Skin epidermis (tissue), 12 donors: ENCODE data around the gene P3H2.
A peak's percentile ranks its signal among the peaks of the same experiment; 100 is the strongest.

ENCODE experiments used
- H3K27ac ChIP-seq, 21 experiments: fragments of 200-600 bp; sonication (generic) in 11 of 21; one replicate each; pipeline ENCODE4 v1.5.0; 2020; ENCODE audit warnings: mild to moderate bottlenecking in 3 of 21, inconsistent platforms in 2 of 21, moderate library complexity in 2 of 21
- H3K4me3 ChIP-seq, 7 experiments: fragments of 200-600 bp; sonication (generic) in 2 of 7; one replicate each; pipeline ENCODE4 v1.5.0; 2020; ENCODE audit warnings: inconsistent platforms in 2 of 7, mild to moderate bottlenecking in 2 of 7, moderate library complexity in 1 of 7

The P3H2 gene

DNA sequence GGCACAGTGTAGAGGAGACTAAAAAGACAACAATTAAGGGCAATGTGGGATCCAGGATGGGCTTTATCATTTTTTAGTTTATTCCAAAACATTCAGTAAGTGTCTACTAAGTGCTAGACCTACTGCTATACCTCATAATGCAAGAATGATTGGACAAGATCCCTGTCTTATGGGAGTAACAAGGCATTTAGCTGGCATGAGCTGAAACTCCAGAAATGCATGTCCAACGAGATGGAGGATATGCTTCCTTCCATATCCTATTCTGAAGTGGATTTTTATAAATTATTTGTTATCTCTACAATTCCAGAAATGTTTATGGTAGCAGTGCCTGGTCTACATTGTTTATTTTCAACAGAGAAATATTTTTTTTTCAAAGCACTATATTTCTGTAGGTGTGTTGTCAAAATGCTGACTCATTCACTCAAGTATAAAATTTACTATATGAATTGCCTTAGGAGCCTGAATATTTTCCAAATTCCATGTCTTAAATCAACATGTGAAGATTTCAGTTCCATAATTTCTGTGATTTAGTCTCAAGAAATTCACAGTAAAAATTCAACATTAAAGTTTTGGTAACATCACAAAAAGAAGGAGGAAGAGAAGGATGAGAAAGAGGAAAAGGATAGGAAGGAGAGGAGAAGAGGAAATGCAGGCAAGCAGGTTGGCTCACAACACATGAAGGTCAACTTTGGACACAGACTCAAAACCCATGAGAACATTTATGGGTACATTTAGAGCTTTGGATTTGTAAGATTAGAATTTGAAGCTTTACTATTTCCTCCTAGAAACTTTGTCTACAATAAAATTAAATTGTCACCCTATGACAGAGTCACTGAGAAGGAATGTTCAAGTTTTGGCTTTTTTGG, 88.6 kb downstream of the P3H2 start:
- Histone ChIP-seq H3K4me3 (no peak overlapping the region), H3K27ac (no peak overlapping the region)

DNA sequence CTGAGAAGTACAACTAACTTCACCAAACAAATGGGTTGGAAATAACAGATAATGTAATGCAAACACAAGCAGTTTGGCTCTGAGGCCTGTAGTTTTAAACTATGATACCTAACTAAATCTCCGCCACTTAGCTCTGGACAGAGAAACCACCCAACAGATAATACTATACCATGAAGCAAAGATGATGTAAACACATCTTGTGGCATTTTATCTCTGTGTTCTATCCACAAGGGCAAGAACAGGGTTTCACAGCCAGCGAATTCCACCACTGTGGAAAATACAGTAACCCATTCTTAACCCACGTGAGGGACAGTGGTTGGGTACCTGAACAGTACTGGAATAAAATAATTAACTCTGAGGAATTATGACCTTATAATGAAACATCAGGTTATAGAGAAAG, 93.6 kb downstream of the P3H2 start:
- Histone ChIP-seq H3K4me3 (no peak overlapping the region), H3K27ac (no peak overlapping the region)

DNA sequence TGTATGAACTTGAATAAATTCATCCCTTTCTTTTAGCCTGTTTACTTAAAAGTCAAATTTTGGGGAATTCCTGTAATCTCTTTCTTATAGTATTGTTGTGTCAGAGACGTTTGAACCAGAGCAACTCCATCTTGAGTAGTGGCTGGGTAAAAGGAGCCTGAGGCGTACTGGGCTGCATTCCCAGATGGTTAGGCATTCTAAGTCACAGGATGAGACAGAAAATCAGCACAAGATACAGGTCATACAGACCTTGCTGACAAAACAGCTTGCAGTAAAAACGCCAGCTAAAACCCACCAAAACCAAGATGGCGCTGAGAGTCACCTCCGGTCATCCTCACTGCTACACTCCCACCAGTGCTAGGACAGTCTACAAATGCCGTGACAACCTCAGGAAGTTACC, 94.5 kb downstream of the P3H2 start:
- H3K27ac ChIP-seq, result peak overlapping the region in 1 of 21 experiments; percentile 16
- H3K4me3 ChIP-seq, result no peak overlapping the region

DNA sequence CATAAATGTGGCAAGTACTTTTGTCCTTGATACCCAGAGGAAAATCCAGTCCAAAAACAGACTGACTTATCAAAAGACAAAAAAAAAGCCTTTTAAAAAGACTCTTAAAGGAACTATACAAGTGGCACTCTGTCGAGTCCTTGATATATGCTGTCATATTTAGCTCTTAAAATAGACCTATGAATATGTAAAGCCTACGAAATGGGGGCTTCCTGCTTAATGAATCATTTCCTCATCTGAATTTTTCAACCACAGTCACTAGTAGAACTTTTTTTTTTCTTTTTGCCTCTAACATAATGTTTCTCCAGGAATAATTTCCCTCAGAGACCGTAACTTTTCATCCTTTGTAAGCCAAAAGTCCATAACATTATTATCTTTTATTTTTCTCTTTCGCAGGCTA, 95.8 kb downstream of the P3H2 start:
- no peak overlapping the region for H3K4me3 ChIP-seq
- H3K27ac ChIP-seq, result no peak overlapping the region

DNA sequence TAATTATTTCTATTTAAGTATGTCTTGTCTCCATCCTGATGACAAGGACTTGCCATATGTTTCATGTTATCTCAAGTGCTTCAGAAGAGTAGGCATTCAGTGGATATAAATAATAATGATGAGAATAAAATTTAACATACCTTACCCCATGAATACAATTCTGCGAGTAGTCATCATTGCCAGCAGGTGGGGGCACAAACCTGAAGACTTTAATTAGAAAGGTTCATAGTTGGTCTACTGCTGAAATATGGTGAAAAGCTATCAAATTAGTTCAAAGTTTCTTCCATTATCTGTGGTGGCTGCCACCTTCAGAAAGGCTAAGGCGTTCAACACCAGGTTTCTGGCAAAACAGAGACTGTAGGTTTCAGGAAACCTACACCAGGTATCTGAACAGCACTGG, 100.9 kb downstream of the P3H2 start:
- Histone ChIP-seq H3K27ac (no peak overlapping the region), H3K4me3 (no peak overlapping the region)

DNA sequence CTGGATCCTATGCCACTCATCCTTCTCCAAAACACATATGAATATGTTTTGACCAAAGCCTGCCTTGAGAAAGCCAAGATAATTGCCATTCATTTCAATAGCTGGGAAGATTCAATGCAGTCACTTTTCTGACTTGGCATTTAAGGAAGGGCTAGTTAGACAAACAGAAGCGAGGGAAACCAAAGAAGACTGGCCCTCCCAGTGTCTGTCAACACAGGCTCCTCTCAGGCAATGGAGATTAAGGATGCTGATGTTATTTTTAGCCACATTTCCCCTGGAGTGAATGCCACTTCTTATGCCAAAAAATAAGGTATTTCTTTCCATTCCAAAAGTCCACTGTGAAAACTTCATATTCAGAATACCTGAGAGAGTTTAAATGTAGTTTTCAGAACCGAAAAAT, 101.7 kb downstream of the P3H2 start:
- H3K27ac ChIP-seq, result no peak overlapping the region
- H3K4me3 ChIP-seq, result no peak overlapping the region

DNA sequence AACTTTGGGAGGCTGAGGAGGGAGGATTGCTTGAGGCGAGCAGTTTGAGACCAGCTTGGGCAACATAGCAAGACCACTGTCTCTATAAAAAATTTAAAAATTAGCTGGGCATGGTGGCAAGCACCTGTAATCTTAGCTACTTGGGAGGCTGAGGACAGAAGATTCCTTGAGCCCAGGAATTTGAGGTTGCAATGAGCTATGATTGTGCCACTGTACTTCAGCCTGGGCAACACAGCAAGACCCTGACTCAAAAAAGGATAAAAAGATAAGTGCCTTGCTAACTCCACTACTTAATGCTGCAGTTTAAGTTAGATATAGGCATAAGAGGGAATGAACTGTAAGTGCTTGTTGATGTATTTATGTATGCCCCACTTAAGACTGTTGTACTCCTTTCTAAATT, 102.2 kb downstream of the P3H2 start:
- Histone ChIP-seq H3K27ac (no peak overlapping the region), H3K4me3 (no peak overlapping the region)

DNA sequence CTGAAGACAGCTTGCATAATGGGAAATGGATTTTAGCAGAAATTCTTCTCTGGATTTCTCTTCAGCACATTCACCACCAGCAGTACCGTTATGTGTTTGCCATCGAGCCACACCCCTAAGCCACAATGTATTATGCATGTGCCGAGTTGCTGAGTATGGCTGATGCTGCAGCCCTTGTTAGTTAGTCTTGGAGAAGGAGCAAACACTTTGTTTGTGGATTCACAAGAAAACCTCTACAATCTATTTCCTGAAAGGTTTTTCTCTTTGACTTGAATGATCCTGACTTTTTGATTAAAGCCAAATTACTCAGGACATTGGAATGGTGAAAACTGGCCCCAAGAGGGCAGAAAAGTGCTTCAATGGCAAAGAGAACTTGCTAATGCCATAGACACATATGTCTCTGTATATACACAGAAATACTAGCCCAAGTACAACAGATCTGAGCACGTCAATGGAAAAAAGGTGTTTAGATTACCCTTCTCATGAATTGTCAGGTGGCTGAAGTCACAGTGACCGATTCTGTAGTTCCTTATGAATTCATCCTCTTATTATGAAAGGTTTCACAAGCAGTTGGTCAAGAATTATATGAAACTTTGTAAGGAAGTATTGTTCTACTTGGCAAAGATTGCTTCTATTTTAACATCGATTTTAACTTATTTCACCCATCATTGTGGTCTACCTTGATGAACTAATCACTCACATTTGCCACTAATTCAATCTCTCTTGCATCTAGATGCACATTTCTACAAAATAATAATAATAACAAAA, 103.0 kb downstream of the P3H2 start:
- Histone ChIP-seq H3K27ac (no peak overlapping the region), H3K4me3 (no peak overlapping the region)

DNA sequence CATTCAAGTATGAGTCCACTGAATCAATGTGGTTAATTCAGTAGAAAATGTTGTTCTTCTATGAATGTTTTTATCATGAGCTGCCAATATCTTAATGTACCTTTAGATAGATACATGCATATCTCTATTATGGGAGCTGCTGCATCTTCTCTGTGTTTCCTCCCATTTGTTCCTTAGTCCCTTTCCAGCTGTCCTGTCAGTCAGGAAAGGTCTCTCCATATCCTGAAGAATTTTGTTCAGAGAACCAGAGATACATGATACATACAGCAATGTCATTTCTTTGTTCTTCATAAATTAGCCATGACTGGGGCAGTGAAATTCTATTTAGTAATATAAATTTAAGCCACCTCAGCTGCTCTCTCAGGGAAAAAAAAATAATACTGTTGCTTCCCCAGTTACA, 103.7 kb downstream of the P3H2 start:
- H3K4me3 ChIP-seq, result no peak overlapping the region
- no peak overlapping the region for H3K27ac ChIP-seq

DNA sequence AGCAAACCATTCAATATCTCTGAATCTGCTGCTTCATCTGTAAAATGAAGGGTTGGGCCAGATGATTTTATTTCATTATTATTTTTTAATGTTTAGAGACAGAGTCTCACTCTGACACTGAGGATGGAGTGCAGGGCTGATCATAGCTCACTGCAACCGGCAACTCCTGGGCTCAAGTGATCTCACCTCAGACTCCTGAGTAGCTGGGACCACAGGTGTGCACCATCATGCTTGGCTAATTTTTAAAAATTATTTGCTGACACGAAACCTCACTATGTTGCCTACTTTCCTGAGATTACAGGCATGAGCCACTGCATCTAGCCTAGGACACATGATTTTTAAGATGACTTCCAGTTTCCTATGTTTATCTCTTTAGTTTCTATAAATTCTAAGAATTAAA, 105.8 kb downstream of the P3H2 start:
- Histone ChIP-seq H3K4me3 (no peak overlapping the region), H3K27ac (no peak overlapping the region)

DNA sequence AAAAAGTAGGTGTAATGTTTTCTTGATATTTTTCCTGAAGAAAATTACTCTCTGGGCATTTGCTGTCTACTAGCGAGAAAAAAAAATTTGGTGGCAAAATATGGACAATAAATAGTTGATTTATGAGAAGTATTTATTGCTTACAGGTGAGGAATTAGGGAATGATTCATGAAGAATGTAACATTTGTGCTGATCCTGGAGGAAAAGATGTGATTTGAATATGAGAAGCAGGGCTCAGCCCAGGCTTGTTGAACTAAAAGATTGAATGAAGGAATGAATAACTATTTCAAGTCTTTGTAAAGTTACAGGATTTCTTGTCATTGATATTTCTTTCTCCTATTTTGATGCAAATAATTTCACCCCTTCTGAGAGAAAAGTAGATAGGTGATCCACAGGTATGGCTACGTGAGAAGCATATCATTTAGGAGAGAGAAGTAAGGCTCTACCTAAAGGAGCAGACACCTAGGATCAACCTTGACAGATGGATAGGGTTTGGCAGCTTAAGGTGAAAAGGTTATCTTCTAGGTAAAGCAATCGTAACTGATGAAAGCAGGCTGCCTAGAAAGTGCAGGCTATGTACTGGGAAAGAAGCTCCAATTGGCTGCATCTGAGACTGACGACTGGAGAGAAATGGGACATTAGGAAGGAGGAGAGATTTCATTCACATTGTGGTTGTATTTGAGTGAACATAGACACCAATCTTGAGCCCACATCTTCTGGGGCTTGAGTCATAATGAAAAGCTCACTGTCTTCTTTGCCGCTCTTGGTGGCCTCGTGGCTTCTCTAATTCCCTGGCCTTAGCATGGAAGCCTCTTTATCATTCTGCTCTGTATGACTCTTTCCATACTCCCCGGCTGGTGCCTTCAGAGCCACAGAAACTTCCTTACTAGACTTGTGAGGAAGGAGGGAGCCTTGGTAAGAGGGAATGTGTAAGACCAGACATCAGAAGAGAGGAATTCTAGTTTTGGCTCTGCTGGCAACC, 106.5 kb downstream of the P3H2 start:
- no peak overlapping the region for H3K27ac ChIP-seq
- H3K4me3 ChIP-seq, result no peak overlapping the region

DNA sequence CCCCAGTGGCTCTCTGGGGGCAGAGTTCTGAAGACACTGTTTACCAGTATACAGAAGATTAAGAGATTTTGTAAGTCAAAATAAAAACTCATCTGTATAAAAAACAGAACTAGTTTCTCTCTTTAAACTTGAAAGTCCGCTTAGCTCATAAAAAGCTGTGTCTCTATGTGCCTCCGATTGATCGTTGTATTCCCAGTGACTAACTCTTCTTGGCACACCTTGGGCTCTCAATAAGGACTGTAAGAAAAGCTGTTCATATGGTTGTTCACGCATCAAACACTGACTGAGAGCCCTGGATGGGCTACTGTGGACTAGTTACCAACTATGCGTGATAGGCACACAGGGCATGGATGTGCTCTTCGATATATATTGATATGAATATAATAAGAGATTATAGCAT, 107.9 kb downstream of the P3H2 start:
- no peak overlapping the region for H3K4me3 ChIP-seq
- peak overlapping the region in 1 of 21 experiments; percentile 18 for H3K27ac ChIP-seq

DNA sequence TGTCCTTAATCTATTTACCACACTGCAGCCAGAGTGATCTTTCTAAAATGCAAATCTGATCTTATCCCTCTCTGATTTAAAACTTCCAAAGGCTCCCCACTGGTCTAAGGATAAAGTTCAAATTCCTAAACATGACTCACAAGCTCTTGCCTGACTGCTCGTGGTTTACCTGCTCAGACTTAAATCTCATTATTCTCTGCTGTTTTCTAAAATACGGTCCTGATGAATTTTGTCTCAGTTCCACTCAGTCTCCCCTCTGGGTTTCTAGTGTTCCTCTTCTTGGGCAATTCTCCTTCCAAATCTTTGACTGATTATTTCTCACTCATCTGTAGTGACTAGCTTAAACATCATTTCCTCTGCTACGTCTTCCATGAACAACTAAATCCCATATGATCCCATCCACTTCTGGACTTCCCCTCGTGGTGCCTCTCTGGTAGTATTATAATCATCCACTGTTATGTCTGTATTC, 108.3 kb downstream of the P3H2 start:
- H3K27ac ChIP-seq, result peak overlapping the region in 1 of 21 experiments; percentile 18

DNA sequence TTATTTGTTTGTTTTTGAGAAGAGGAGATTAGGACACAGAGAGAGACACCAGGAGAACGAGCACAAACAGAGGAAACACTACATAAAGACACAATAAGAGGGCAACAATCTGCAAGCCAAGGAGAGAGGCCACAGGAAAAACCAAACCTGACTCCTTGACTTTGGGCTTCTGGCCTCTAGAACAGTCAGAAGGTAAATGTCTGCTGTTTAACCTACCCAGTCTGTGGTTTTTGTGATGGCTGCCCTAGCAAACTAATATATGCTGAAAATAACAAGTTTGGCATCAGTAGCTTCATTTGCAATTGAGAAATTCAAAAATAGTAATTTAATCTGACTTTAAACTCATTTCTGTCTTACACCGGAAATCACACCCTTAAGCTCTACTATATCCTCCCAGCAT, 110.2 kb downstream of the P3H2 start:
- Histone ChIP-seq H3K27ac (no peak overlapping the region), H3K4me3 (no peak overlapping the region)

More for the DNA sequence above, 108.3 kb downstream of the P3H2 start:
- H3K4me3 ChIP-seq, result no peak overlapping the region

DNA sequence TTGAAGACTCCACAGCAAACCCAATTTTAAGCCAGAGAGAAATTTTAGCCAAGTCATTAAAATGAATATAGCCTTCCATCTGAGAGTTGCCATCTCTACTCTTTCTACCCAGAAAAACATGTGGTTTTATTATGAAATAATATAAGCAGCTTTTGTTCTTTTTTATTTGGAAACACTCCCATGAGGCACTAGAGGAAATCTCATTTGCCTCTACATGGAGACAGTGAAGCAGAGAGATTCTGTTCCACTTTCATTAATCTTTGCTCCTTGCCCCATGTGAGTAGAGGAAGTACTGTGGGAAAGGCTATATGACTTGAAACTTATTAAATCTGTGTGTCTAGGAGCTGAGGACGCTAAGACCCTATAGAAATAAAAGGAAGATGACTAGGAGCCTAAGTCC, 111.1 kb downstream of the P3H2 start:
- no peak overlapping the region for H3K4me3 ChIP-seq
- no peak overlapping the region for H3K27ac ChIP-seq

DNA sequence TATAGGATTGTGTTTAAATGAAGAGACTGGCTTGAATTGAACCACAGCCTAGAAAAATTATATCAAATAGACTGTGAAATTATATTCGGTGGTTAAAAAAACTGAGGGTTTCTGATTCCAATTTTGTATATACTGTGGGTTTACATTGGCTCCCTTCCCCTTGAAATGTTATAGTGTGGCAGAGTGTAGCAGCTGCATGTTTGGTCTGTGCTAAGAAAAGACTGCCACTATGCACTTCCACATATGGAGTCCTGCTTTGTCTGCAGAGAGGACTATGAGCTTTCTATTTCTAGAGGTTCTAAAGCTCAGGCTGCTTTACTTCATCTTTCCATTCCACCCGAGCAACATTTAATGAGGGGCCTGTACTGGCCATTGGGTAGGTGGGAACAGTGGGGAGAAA, 112.3 kb downstream of the P3H2 start:
- H3K27ac ChIP-seq, result no peak overlapping the region
- no peak overlapping the region for H3K4me3 ChIP-seq

DNA sequence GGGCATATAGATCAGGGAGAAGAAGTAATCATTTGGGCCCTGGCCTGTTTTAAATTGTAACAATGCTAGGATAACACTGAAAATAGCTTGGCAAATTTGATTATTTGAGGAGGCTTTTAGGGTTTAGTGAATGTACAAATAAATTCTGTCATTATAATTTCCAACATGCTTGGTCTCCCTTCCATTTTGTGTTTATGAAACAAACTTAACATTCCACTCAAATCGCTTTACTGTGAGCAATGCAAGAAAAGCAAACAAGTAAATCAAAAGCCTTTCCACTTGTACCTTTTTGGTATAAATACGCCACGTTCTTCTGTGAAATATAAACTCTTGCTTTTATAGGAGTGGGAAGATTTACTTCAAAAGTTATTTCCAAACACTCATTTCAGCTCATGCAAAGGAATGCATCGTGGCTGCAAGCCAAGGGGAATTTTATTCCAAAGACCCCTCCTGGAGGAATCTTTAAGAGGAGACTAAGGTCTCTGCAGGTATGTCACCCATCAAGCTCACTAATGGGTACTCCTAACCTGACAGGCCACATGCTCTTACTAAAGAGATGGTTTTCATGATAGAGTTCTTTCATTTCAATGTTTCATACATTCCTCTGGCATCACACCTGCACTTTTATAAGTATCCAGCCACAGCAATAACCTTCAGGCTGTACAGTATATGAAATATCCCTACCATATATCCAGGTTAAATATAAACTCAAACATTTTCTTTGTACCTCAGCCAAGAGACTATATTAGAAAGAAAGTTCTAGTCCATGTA, 115.2 kb downstream of the P3H2 start:
- no peak overlapping the region for H3K27ac ChIP-seq

DNA sequence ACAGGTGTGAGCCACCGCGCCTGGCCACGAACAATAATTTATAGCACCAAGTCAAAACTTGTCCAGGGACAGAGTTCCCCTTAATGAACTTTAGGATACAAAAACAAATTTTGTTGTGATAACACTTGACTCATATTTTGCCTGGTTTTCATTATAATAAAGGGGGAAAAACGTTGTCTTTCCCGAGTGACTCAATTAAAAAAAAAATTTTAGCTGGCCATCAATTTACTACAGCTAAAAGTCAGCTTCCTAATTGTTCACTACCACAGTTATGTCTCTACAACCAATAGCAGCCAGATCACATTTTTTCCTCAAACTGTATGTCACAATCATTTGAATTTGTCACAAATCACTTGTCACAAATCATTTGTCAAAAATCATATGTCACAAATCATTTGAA, 116.0 kb downstream of the P3H2 start:
- H3K27ac ChIP-seq, result no peak overlapping the region
- no peak overlapping the region for H3K4me3 ChIP-seq

More for the DNA sequence above, 115.2 kb downstream of the P3H2 start:
- no peak overlapping the region for H3K4me3 ChIP-seq

DNA sequence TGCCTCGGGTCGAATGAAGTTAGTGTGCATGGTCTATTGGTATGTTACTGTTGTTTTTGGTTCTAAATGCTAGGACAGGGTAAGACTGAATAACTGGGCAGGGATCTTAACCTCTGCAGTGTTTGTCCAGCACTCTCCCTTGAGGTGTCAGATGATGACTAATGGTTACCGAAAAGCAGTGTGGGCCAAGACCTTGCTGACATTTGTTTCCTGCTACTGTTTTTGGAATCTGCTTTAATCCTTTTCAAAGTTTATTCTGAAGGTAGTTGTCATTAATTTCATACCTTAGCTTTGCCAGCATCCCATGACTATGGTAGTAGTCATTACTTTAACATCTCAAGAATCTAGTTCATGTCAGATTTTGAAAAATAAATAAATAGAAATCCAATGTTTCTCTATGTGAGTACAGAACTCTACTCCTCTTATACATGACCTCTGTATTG, 117.0 kb downstream of the P3H2 start:
- Histone ChIP-seq H3K27ac (no peak overlapping the region), H3K4me3 (no peak overlapping the region)
